Stimulated activated CD4-positive, alpha-beta T cell treated with anti-CD3 and anti-CD28 coated beads, Interleukin-1b, Interleukin-23, amount 100 ng/mL, for 48 hours (primary cell): Measurements from ENCODE around the gene MYL5.
"Not testable (repeated sequence)": the region's sequence is repeated elsewhere in the genome, so short reads cannot be mapped to it uniquely, and the experiment has no call there.

Experiments
- DNase-seq: peaks from one replicate; pipeline ENCODE4 v3.0.0-alpha.2; 2020

Gene MYL5

DNA sequence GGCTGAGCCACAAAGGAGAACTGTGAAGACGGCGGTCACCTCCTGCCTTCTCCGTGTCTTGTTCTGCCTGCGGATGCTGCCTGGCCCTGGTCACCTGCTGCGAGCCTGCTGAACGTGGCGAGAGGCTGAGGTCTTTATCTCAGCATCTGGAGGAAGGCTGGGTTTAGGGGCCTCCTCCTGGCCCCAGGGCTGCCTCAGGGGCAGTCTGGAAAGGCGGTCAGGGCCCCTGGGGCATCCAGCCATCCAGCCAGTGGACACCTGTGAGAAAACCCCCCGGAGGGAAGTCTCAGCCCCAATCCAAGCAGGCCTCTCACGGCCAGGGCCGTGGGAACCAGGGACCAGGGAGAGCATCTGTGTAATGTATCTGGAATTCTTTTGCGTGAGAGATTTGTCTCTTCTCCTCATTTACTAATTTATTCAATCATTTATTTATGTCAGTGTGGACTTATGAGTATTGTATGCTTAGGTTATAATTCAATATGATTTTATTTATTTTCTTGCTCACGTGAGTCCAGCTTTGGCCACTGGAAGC lies 37.6 kb upstream of the MYL5 start:
- no peak for DNase-seq

DNA sequence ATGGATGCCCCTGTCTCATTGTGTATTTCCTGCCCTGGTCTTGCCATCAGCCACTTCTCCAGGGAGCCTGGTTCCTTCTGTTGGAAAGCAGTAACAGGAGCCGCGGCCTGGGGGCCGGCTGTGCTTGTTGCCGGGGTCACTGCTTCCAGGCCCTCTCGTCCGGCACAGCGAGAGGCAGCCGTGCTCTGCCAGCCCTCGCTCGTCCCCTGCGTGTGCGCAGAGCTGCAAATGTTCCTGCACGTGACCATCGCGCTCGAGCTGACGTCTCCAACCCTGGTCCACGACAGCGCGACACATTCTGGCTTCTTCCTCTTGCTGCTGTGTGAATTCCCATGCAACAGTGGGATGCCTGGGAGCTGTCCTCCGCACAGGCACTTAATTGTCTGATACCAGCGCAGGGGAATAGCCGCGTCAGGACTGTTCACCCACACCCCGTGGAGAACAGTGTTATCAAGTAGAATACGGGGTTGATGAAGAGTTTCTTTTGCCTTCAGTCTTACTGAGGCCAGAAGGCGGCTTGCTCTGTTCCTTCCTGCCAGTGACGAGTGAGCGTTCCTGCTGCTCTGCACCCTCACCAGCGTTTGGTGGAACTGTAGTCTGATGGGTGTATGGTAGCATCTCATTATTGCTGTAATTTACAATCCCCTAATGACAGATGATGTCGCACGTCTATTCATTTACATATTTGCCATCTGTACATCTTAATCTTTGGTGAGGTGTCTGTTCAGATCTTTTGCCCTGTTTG lies 36.6 kb upstream of the MYL5 start:
- no peak for DNase-seq

DNA sequence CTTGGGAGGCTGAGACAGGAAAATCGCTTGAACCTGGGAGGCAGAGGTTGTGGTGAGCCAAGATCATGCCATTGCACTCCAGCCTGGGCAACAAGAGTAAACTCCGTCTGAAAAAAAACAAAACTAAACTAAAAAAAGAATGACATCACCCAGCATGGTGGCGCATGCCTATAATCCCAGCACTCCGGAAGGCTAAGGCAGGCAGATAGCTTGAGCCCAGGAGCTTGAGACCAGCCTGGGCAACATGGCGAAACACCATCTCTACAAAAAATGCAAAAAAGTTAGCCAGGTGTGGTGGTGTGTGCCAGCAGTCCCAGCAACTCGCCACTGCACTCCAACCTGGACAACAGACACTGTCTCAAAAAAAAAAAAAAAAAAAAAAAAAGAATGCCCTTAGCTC lies 32.0 kb upstream of the MYL5 start:
- not testable (repeated sequence) for DNase-seq

DNA sequence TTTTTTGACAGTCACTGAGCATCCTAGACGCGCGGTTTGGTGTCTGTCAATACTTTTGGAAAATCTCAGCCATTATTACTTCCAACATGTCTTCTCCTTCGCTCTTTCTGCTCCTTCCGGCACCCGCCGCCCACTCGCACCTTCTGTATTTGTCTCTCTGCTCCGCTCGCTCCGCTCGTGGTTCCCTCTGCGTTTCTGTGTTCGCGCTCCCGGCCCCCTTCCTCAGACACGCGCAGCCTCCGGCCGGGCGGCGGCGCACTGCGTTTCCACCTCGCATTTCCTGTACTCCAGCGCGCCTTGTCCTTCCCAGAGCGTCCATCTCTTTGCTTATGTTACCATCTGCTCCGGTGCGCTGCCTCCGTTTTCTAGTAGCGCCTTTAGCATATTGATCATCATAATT lies 27.9 kb upstream of the MYL5 start:
- peak; percentile 33 for DNase-seq

DNA sequence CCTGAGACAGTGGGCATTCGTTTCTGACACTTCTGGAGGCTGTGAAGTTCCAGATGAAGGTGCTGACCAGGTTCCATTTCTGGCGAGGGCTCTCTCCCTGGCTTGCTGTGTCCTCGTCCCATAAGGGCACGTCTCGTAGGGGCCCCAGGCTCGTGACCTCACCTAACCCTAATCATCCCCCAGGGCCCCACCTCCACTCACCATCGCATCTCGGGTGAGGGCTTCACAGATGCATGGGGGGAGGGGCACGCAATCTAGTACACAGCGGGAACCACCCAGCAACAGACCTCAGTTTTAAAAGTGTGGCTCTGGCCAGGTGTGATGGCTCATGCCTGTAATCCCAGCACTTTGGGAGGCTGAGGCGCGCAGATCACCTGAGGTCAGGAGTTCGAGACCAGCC lies 26.9 kb upstream of the MYL5 start:
- DNase-seq = no peak

DNA sequence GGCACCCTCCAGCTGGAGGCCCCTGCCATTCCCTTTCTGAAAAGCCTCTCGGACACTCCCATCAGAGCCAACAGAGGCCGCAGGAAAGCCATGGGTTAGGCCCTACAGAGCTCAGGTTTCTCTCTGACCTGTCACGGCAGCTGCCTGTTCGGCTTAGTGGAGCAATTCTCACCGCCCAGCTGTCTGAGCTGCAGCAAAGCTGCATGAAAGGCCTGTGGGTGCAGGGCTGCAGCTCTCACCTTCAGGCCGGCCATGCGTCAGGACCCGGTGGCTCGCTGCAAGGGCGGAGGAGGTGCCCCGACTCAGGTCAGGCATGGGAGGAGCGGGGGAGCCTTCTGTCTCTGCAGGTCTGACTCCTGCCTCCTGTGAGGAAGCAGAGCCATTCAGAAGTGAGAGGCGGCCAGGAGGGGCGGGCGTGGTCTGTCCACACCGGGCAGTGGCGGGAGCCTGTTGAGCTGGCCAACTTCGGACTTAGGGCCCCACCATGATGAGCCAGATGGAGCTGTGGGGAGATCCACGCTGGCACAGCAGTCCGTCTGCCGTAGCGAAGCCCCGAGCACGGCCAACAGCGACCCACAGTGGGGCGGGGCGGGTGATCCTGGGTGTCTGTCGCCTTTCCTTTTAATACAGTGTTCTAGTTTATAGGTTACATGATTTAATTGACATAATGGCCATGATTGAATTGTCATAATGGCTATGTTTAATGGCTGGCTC lies 25.6 kb upstream of the MYL5 start:
- DNase-seq = no peak

DNA sequence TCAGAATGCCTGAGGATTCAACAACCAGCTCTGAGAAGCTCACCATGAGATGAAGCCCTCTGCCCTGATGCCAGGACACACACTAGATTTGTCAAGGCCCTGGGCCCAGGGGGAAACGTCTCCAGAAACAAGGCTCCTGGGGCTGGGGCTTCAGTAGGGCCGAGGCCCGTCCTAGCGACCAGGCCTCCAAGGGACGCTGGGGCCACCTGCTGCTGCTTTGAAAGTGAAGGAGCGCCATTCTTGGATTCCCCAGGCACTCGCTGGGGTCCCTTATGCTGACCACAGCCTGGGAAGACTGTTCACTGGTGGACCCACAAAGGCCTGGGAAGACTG lies 25.1 kb upstream of the MYL5 start:
- DNase-seq = no peak

DNA sequence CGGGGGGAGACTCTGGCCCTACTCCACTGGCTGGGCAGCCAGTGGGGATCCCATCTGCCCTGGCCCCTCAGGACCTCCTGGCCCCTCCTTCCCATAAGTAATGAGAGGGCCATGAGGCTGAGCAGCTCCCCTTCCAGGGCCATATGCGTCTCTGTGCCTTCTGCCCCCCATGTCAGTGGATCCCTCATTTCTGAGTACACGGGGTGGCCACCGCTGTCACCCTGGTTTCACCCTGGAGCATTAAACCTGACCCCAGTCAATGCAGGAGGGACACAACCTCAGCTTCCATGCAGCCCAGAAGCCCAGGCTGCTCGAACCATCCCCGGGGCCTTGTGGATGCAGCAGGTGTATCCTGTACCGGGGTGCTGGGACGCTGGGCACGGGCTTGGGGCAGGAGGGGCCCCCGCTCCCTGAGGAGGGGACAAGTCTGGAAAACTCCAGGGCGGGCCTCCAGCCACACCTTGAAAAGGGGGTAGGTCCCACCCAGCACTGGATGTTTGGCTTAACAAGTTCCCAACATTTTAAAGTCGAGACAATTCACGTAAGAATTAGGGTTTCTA lies 24.5 kb upstream of the MYL5 start:
- DNase-seq = no peak

DNA sequence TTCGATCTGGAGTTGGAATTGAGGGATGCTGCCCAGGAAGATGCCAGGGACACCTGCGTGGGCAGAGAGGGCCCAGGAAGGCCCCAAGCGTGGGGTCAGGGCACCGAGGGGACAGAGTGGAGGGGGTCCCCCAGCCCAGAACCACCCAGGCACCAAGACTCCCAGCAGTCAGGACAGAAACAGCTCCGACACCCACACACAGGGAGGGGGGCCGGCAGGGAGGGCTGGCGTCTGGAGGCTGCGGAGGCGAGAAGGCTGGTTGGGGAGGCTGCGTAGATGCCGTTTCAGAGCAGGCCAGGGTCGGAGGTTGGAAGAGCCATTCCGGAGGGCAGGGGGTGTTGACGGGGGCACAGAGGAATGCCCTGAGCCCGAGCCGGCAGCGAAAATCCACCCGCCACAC lies 23.9 kb upstream of the MYL5 start:
- DNase-seq = no peak

DNA sequence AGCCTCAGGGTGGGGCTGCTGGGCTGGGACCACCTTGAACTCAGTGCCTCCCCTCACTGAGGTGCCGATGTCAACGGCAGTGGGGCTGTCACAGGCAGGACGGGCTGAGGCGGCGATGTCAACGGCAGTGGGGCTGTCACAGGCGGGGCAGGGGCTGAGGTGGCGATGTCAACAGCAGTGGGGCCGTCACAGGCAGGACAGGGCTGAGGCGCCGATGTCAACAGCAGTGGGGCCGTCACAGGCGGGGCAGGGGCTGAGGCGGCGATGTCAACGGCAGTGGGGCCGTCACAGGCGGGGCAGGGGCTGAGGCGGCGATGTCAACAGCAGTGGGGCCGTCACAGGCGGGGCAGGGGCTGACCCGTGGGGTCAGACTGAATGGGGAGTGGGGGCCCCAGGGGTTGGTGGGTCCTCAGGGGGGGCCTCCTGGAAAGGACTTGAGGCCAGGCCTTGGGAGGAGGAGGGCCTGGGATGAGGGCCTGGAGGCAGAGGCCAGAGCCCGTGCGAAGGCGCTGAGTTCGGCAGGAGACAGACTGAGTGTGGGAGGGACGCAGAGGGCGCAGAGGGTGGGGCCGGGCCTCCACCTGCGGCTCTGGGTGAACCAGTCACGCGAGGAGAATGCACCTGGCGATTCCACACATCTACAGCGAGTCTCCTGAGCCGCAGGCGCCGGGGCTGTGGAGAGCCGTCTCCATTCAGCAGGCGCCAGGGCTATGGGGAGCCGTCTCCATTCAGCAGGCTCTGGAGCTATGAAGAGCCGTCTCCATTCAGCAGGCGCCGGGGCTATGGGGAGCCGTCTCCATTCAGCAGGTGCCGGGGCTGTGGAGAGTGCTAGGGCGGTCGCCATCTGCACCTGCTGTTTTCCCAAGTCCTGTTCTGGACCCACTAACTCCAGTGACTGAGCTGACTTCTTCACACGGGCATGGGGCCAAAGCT lies 23.1 kb upstream of the MYL5 start:
- DNase-seq = no peak

DNA sequence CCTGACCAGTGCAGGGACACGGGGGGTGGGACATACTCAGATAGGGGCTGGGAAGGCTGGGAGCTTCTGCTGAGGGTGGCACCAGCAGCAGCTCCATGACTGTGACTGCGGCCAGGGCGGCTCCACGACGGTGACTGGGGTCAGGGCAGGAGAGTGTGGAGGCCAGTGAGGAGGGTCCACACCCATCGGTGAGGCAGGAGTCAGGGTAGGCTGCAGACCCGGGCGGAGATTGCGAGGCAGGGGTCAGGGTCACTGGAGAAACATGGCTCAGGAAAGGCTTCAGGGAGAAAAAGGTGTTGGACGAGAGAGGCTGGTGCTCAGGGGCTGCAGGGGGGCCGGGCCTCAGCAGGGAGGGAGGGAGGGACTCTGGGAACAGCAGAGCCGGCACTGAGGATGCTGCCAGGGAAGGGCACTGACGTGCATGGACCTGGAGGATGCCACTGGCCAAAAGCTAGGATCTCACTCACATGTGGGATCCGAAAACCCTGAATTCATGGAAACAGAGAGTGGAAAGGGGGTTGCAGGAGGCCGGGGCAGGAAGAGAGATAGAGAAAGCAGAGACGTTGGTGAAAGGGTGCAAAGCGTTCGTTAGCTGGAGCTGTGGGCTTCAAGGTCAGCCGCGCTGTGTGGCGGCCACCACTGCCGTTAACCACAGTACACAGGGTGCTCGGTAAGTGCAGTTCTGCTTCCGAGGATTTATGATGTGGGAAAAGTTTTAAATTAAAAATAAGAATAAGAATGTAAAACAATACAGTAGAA lies 22.3 kb upstream of the MYL5 start:
- DNase-seq = no peak

DNA sequence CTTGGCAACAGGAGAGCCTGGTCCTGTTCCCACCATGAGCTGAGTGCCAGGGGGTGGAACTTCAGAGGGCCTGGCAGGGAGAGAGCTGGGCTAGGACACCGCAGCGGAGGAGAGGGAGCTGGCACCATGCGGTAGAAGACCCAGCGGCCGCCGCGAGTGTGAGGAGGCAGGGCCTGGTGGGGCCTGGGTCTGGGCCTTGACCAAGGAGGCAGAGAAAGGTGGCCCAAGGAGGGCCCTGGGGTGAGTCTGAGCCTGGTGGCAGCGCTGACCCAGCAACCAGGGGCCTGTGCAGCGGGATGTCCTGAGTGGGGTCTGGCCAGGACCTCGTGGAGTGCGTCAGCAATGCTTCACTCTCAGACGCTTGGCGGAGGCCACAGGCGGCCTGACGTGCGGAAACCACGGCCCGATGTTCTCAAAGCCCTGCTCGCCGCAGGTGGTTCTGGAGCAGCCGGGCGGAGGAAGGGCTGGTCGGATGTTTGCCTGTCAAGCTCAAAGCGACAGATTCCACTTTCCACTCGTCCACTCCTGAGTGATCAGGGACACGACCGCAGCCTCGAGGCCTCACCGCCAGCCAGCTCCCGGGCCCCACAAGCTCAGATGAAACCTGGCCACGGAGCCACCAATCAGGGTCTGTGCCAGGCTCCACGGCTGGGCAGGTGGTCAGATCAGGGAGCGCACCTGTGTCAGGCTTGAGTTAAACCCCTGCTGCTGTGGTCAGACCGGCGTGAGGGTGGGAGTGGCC lies 21.1 kb upstream of the MYL5 start:
- DNase-seq = no peak

DNA sequence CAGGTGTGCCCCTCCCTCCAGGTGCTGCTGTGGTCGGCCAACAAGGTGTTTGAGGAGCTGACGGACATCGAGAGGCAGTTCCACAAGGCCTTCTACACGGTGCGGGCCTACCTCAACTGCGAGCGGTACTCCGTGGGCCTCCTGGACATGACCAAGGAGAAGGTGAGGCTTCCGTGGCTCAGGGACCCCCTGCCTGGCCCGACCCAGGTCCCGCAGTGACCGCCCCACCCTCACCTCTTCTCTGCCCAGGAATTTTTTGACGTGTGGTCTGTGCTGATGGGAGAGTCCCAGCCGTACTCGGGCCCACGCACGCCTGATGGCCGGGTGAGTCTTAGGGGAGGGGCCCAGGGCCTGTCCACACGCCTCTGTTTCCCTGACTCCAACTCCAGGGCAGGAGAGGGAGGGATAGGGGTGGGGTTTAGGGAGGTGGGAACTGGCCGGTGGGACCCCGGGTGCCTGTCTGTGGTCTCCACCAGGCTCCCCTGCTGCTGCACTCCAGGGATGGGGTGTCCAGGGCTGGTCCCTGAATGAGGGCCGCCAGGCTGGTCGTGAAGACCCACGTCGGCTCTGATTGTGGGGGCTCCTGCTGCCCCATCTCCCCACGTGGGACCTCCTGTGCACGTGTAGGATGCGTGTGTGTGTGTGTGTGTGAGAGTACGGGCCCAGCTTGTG lies 20.4 kb upstream of the MYL5 start:
- DNase-seq = no peak

DNA sequence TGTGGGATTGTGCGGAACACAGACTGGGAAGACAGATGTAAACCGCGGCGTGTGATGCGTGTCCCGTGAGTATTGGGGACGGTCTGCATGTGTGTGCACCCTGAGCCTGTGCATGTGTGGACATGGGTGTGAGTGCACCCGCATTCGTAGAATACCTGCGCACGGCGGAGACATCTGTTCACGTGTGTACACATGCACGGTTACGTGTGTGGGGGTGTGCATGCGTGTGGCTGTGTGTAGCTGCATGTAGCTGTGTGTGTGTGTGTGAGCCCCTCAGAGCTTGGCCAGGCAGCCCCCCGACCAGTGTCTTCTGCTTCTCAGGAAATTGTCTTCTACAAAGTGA lies 19.9 kb upstream of the MYL5 start:
- no peak for DNase-seq

DNA sequence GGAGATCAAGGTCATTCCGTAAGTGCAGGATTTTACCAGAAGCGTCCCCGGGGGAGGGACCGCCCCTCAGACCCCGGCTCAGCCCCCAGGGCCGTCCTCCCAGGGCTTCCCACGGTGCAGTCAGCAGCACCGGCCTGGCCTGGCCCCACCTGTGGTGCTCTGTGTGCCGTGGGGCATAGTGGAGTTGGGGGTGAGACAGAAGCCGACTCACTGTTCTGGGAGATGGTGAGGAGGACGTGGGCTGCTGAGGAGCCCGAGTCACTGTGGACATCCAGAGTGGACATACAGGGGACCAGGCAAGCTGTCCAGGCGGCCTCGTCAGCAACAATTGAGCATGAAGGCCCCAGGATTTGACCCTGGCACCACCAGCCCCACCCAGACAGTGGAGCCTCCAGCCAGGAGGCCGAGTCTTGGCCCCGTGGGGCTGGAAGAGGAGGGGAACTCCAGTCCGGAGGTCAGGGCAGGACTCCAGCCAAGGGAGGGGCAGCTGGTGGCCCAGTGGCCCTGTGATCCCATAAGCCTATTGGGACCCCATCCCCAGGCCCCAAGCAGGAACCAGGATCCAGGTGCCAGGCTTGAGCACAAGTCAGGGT lies 19.4 kb upstream of the MYL5 start:
- no peak for DNase-seq

DNA sequence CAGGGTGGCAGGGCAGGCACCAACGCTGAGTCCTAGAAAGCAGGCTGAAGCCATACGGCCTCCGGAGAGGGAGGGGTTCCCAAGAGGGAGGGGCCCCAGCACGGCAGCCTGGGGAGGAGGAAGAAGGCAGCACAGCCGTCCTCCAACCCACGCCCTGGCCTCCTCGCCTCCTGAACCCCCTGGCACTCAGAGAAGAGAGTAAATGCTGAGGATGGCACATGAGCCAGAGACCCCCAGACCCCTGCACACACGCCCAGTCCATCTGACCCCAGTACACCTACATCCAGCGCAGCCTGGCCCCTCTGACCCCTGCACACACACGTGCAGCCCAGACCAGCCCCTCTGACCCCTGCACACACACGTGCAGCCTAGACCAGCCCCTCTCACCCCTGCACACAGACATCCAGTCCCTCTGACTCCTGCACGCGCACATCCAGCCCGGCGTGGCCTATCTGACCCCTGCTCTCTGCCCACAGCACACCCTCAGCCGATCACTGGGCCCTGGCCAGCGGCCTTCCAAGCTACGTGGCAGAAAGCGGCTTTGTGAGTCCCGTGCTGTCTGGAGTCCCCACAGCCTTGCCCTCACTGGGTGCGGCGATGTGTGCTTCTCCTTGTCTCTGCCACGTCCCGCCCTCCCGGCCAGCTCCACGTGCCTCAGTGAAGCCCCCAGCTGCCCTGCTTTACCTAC lies 18.7 kb upstream of the MYL5 start:
- no peak for DNase-seq

DNA sequence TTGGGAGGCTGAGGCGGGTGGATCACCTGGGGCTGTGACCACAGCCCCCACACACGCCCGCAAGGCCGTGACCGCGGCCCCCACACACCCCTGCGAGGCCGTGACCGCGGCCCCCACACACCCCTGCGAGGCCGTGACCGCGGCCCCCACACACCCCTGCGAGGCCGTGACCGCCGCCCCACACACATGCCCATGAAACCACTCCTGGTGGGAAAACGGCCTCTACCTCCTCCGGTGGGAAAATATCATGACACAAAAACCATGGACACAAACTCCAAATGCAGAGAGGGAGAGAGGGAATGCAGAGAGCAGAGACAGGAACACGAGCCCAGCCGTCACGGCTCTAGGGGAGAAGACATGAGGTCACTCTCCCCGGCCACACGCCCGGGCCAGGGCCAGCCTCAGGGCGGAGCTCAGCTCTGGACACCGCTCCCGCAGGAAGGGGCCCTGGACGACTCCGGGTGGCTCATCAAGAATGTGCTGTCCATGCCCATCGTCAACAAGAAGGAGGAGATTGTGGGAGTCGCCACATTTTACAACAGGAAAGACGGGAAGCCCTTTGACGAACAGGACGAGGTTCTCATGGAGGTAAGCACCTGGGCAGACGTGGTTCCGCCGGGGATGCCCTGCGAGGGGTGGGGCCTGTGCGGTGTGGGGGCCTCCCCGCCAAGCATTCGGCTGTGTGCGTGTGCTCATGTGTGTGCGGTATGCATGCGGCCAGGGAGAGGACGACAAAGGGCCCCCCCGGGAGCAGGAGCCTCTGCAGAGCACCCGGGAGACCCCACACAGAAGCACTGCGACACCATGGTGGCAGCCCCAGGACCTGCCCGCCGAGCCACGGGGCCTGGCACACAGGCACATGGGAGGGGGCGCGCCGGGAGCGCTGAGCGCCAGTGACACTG lies 17.7 kb upstream of the MYL5 start:
- DNase-seq = no peak

DNA sequence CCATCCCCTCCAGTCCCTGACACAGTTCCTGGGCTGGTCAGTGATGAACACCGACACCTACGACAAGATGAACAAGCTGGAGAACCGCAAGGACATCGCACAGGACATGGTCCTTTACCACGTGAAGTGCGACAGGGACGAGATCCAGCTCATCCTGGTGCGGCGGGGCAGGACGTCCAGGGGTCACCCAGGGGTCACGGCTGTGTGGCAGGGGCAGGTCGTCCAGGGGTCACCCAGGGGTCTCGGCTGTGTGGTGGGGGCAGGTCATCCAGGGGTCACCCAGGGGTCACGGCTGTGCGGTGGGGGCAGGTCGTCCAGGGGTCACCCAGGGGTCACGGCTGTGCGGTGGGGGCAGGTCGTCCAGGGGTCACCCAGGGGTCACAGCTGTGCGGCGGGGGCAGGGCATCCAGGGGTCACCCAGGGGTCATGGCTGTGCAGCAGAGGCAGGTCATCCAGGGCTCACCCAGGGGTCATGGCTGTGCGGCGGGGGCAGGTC lies 17.0 kb upstream of the MYL5 start:
- DNase-seq = no peak
